Endothelial cell (in vitro differentiated cells): ENCODE results near the gene STIM1. TPM values are rescaled to one million over a fixed set of nuclear protein-coding genes. Genes with fewer than 3 reads are reported as not detected.

ENCODE experiments used
- DNase-seq: peaks from one replicate; pipeline ENCODE4 v3.0.0; 2021; ENCODE audit warnings: low spot score
- H3K27ac Mint-ChIP-seq: one replicate; pipeline ENCODE4 v1.8.0; 2021; ENCODE audit warnings: mixed read lengths, inconsistent platforms; ENCODE audit not compliant: unreplicated experiment
- H3K27me3 Mint-ChIP-seq: one replicate; pipeline ENCODE4 v1.8.0; 2021; ENCODE audit warnings: mild to moderate bottlenecking, moderate library complexity, mixed read lengths, inconsistent platforms; ENCODE audit not compliant: unreplicated experiment
- H3K36me3 Mint-ChIP-seq: one replicate; pipeline ENCODE4 v1.8.0; 2021; ENCODE audit warnings: mild to moderate bottlenecking, low read depth, mixed read lengths, inconsistent platforms; ENCODE audit not compliant: unreplicated experiment
- H3K4me1 Mint-ChIP-seq: one replicate; pipeline ENCODE4 v1.8.0; 2021; ENCODE audit warnings: mild to moderate bottlenecking, mixed read lengths, inconsistent platforms; ENCODE audit not compliant: unreplicated experiment
- H3K4me3 Mint-ChIP-seq: one replicate; pipeline ENCODE4 v1.8.0; 2021; ENCODE audit warnings: mild to moderate bottlenecking, mixed read lengths, inconsistent platforms; ENCODE audit not compliant: unreplicated experiment
- H3K9me3 Mint-ChIP-seq: one replicate; pipeline ENCODE4 v1.8.0; 2021; ENCODE audit warnings: mixed read lengths, inconsistent platforms; ENCODE audit not compliant: unreplicated experiment
- CTCF ChIP-seq: fragments of 200-600 bp; sonication (generic); IDR thresholded peaks from one replicate; pipeline ENCODE4 v1.5.0; 2021; ENCODE audit warnings: antibody characterized with exemption; ENCODE audit not compliant: unreplicated experiment
- total RNA-seq: library from RNA; stranded (reverse); fragmentation: NEBNext Ultra II Directional; extraction: Animal tissue kit (Norgen Biotek cat#: 25700); gene quantifications from one replicate; pipeline ENCODE4 v1.2.1, GENCODE V29; 2021; ENCODE audit not compliant: unreplicated experiment

Gene STIM1
- total RNA-seq, 1 donor from 2014 or later: 35.9 TPM

DNA sequence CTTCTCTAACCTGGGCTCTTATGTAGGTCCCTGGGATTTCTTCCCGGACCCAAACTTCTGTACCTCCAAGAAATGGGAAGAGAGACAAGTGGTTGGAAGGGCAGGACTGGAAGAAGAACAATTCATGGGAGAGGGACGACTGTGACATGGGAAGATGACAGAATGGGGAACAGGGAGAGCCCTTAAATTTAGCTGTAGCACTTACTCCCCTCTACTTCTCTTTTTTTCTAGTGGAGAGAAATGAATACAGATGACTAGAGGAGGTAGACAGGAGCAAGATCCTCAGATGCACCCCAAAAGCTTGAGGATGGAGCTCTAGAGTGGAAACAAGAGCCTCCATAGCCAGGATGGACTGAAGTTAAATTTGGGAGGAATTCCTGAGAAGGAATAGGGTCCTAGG, 17.0 kb upstream of the STIM1 start:
- no peak for TF ChIP-seq CTCF
- H3K27me3 Mint-ChIP-seq: peaks cover 27% of the 10 kb centered on the region
- H3K36me3 Mint-ChIP-seq: peaks cover 36% of the 10 kb centered on the region
- peaks cover 59% of the 10 kb centered on the region for H3K4me1 Mint-ChIP-seq
- H3K9me3 Mint-ChIP-seq: no peaks in the 10 kb centered on the region
- peak overlapping the region; percentile 94 for H3K27ac Mint-ChIP-seq
- H3K4me3 Mint-ChIP-seq: peak overlapping the region; percentile 97
- DNase-seq: no peak

DNA sequence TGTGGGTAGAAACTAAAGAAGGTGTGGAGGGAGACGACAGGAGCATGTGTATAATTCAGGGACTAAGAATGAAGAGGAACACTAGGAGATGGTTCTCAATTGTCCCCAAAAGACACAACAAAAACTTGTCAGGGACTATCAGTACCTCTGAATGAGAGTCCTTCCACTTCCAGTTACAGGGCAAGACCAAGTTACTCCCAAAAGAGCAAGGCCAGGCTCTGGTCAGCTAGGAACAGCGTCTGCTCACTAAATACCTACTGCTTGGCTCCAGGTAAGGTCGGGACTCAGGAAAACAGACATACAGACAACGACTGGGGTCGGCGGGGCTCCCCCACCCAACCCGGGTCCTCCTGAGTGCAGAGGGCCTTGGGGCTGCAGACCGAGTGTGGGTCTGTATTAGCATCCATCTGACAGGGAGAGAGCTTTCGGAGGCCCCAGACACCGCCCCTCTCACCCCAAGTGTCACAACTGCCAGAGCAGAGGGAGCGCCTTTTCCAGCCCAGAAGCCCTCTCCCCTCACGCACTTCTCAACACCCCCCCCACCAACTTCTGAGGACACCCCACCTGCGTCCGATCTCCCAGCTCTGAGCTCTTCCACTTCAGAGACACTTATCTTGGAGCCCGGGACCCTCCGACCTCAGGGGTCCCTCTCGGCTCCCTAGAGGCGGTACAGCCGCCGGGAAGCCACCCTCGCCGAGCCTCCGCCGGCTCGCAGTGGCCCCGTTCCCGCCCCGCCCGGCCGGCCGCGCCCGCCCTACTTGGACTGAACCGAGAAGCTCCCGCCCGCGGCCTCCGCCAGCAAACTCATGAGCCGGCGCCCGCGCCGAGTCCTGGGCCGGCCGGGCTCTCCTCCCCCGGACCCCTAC, 15.2 kb upstream of the STIM1 start:
- Mint-ChIP-seq H3K27ac (peak overlapping the region; percentile 94), H3K4me1 (peaks cover 46% of the 10 kb centered on the region), H3K9me3 (no peaks in the 10 kb centered on the region), H3K36me3 (peaks cover 28% of the 10 kb centered on the region), H3K4me3 (peak overlapping the region; percentile 97), H3K27me3 (peaks cover 20% of the 10 kb centered on the region)
- DNase-seq: no peak
- TF ChIP-seq CTCF: no peak

- peak; percentile 77 for DNase-seq
- peaks cover 23% of the 10 kb centered on the region for H3K36me3 Mint-ChIP-seq
- H3K27ac Mint-ChIP-seq: peak within 1 kb of the TSS; percentile 94
- H3K9me3 Mint-ChIP-seq: no peaks in the 10 kb centered on the region
- peak within 1 kb of the TSS; percentile 97 for H3K4me3 Mint-ChIP-seq
- peaks cover 39% of the 10 kb centered on the region for H3K4me1 Mint-ChIP-seq
- no peak for TF ChIP-seq CTCF
- H3K27me3 Mint-ChIP-seq: peaks cover 16% of the 10 kb centered on the region
These were observed 14.5 kb upstream of the STIM1 start, which contains the start of gene RHOG for GRCh38 chr11:3840870-3841425. Gene RHOG, minus strand, starts transcription at chr11:3840959. Its CDS starts 12,821 bp downstream, at chr11:3828138.

DNA sequence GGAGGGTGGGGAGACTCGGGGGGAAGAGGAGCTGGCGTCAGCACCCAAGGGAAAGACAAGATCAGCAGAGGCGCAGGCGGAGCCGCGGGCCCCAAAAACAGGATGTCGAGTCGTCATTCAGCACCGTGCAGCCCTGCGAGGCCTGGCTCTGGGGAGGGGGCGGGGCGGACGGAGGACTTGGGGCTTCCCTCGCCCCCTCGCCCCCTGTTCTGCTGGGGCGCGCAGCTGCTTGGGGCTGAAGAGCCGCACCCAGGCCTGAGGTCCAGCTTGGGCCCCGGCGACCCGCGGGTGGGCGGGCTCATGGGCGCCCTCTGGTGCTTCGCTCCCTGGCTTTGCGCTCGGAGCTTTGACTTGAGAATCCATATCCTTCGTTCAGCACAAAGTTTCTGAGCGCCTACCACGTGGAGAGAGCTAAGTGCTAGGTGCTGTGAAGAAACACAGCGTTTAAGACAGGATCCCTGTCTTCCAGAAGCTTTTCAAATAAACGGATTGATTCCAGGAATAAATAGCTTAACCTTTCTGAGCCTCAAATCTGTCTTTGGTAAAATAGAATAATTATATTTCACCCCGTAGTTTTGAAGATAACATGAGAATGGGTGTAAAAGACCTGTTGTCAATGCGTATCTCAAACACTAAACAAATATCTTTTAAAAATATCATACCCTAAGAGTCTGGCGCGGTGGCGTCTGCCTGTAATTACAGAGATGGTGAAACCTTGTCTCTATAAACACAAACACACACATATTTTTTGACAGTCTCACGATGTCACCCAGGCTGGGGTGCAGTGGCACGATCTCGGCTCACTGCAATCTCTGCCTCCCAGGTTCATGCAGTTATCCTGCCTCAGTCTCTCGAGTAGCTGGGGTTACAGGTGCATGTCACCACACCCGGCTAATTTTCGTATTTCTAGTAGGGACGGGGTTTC, 13.8 kb upstream of the STIM1 start:
- Mint-ChIP-seq H3K4me3 (peak overlapping the region; percentile 84), H3K36me3 (peaks cover 23% of the 10 kb centered on the region), H3K27me3 (peaks cover 16% of the 10 kb centered on the region), H3K9me3 (no peaks in the 10 kb centered on the region), H3K4me1 (peaks cover 36% of the 10 kb centered on the region), H3K27ac (peak overlapping the region; percentile 61)
- TF ChIP-seq CTCF: peak; percentile 62
- DNase-seq: peak; percentile 87
